Measurements from ENCODE around the gene HOXD4.

Gene HOXD4

DNA sequence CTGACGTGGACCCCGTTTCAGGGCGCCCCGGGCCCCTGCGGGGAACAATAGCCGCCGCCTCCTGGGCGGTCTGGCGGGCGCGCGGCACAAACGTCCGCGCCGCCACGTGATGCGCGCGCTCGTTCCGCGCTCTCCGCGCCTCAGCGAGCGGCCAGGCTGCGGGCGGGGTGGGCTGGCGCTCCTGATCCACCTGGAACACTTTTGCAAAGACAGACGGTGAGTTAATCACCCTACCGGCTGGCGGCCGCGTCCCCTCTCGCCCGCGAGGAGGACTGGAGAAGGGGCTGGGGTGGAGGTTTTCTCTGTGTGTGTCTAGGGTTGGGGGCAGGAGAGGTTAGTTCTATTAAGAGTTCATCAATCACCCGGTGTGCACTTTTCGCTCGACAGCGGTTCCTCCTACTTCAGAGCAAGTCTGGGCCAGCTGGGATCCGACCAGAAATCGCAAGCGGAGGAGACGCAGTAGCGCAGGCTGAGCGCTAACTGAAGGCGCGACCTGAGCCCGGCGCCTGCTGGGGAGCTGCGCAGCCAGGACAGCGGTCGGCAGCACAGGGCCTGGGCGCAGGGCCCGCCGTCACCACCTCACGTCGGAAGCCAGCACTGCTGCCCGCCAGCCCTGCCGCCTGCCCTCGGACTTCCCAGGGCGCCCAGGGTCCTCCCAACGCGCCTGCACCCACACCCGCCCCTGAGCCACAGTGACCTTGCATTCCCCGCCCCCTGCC lies 26.8 kb downstream of the HOXD4 start:
- H3K27ac ChIP-seq (ENCODE audit: low read length) = no peak overlapping the region
- H3K9me3 ChIP-seq (ENCODE audit: insufficient read depth, low read length) = no peaks in the 10 kb centered on the region
- no peaks in the 10 kb centered on the region for H3K36me3 ChIP-seq (replicated peaks; ENCODE audit: low read depth, low read length)
- H3K27me3 ChIP-seq (ENCODE audit: low read depth, low read length) = 0 out of 2 replicates have a peak, but pooled peaks cover 3% of the 10 kb centered on the region
- no peak overlapping the region for H3K9ac ChIP-seq (ENCODE audit: low read length)
- H3K4me1 ChIP-seq (ENCODE audit: low read length) = no peaks in the 10 kb centered on the region
- no peaks in the 10 kb centered on the region for H3K79me2 ChIP-seq (ENCODE audit: low read length)
- no peaks in the 10 kb centered on the region for H4K20me1 ChIP-seq (ENCODE audit: insufficient read depth, low read length)
- no peak overlapping the region for H3K4me2 ChIP-seq (ENCODE audit: low read length)
- no peak overlapping the region for H3K4me3 ChIP-seq (ENCODE audit: low read length)
- no peak overlapping the region for H2AFZ ChIP-seq (ENCODE audit: low read depth, low read length)
- TF ChIP-seq, protein P1, sequence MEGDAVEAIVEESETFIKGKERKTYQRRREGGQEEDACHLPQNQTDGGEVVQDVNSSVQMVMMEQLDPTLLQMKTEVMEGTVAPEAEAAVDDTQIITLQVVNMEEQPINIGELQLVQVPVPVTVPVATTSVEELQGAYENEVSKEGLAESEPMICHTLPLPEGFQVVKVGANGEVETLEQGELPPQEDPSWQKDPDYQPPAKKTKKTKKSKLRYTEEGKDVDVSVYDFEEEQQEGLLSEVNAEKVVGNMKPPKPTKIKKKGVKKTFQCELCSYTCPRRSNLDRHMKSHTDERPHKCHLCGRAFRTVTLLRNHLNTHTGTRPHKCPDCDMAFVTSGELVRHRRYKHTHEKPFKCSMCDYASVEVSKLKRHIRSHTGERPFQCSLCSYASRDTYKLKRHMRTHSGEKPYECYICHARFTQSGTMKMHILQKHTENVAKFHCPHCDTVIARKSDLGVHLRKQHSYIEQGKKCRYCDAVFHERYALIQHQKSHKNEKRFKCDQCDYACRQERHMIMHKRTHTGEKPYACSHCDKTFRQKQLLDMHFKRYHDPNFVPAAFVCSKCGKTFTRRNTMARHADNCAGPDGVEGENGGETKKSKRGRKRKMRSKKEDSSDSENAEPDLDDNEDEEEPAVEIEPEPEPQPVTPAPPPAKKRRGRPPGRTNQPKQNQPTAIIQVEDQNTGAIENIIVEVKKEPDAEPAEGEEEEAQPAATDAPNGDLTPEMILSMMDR (IDR thresholded peaks at IDR 0.05; ENCODE audit: low read depth, low read length) = no peak
- TF ChIP-seq EZH2phosphoT487 (IDR thresholded peaks at IDR 0.05; ENCODE audit: low read depth) = no peak

DNA sequence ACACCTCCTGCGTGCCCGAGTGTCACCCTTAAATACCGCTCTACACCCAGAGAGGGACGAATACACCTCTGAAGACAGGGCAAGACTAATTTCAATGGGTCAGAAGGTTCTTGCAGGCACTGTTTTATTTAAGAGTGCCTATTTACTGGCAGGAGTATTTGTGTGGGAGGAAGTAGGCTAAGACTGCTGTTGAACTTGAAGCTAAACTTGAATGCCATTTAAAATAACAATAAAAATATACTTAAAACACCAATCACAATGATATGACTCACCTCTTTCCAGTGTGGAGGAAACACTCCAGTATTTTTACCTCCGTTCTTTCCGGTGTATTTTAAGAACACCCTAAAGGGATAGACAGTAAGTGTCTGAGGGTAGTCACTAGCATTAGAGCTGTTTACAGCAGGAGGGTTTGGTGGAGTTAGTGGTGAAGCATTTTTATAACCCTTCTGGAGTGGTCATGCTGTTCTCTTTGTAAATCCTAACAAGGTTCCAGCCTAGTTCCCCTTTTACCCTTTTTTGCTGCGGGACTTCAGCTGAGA lies 27.5 kb downstream of the HOXD4 start:
- Histone ChIP-seq H4K20me1 (ENCODE audit: insufficient read depth, low read length) (no peaks in the 10 kb centered on the region), H2AFZ (ENCODE audit: low read depth, low read length) (no peak overlapping the region), H3K27me3 (ENCODE audit: low read depth, low read length) (0 out of 2 replicates have a peak, but pooled peaks cover 3% of the 10 kb centered on the region), H3K36me3 (replicated peaks; ENCODE audit: low read depth, low read length) (no peaks in the 10 kb centered on the region), H3K4me2 (ENCODE audit: low read length) (no peak overlapping the region), H3K79me2 (ENCODE audit: low read length) (no peaks in the 10 kb centered on the region), H3K4me1 (ENCODE audit: low read length) (no peaks in the 10 kb centered on the region), H3K27ac (ENCODE audit: low read length) (no peak overlapping the region), H3K9ac (ENCODE audit: low read length) (no peak overlapping the region), H3K4me3 (ENCODE audit: low read length) (no peak overlapping the region), H3K9me3 (ENCODE audit: insufficient read depth, low read length) (no peaks in the 10 kb centered on the region)
- TF ChIP-seq EZH2phosphoT487 (IDR thresholded peaks at IDR 0.05; ENCODE audit: low read depth) = no peak
- TF ChIP-seq, protein P1 (IDR thresholded peaks at IDR 0.05; ENCODE audit: low read depth, low read length) = no peak

DNA sequence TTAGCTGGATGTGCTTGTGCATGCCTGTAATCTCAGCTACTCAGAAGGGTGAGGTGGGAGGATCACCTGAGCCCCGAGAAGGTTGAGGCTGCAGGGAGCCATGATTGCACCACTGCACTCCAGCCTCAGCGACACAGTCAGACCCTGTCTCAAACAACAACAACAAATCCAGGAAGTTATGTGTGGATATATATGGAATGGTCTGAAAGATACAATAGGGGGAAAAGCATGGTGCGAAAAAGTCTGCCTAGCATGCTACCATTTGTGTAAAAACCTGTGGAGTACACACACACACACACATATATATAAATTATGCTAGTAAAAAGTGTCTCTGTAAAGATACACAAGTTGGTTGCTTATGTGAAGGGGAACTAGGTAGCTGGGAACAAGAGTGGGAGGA lies 30.2 kb downstream of the HOXD4 start:
- Histone ChIP-seq H3K4me1 (ENCODE audit: low read length) (no peaks in the 10 kb centered on the region), H3K4me2 (ENCODE audit: low read length) (no peak overlapping the region), H3K9me3 (ENCODE audit: insufficient read depth, low read length) (no peaks in the 10 kb centered on the region), H4K20me1 (ENCODE audit: insufficient read depth, low read length) (no peaks in the 10 kb centered on the region), H3K27ac (ENCODE audit: low read length) (no peak overlapping the region), H3K27me3 (ENCODE audit: low read depth, low read length) (0 out of 2 replicates have a peak, but pooled peaks cover 3% of the 10 kb centered on the region), H2AFZ (ENCODE audit: low read depth, low read length) (no peak overlapping the region), H3K9ac (ENCODE audit: low read length) (no peak overlapping the region), H3K36me3 (replicated peaks; ENCODE audit: low read depth, low read length) (no peaks in the 10 kb centered on the region), H3K4me3 (ENCODE audit: low read length) (no peak overlapping the region), H3K79me2 (ENCODE audit: low read length) (no peaks in the 10 kb centered on the region)
- TF ChIP-seq, protein P1 (IDR thresholded peaks at IDR 0.05; ENCODE audit: low read depth, low read length) = no peak
- no peak for TF ChIP-seq EZH2phosphoT487 (IDR thresholded peaks at IDR 0.05; ENCODE audit: low read depth)

DNA sequence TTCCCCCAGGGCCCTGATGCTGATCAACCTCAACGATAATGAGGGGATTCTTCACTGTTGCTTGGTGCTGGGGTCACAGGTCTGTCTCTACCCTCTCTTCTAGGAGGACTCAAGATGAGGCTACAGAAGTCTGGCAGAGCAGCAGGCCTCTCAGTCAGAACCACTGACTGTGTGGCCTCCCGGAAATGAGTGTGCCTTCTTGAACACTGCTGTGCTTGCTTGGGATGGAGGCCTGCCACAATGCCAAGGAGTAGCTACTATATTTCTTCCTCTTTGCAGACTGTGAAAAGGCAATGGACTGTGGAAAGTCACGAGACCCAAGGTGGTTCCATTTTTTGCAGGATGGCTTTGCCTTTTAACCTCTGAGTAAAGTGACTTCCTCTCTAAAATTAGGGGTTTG lies 31.3 kb downstream of the HOXD4 start:
- H2AFZ ChIP-seq (ENCODE audit: low read depth, low read length) = no peak overlapping the region; the same call in 1 of the 2 replicates
- H3K9me3 ChIP-seq (ENCODE audit: insufficient read depth, low read length) = no peaks in the 10 kb centered on the region
- H4K20me1 ChIP-seq (ENCODE audit: insufficient read depth, low read length) = no peaks in the 10 kb centered on the region
- H3K4me2 ChIP-seq (ENCODE audit: low read length) = no peak overlapping the region
- H3K9ac ChIP-seq (ENCODE audit: low read length) = no peak overlapping the region
- H3K27ac ChIP-seq (ENCODE audit: low read length) = no peak overlapping the region
- no peaks in the 10 kb centered on the region for H3K79me2 ChIP-seq (ENCODE audit: low read length)
- H3K4me1 ChIP-seq (ENCODE audit: low read length) = no peaks in the 10 kb centered on the region
- H3K36me3 ChIP-seq (replicated peaks; ENCODE audit: low read depth, low read length) = no peaks in the 10 kb centered on the region
- 0 out of 2 replicates have a peak, but pooled peaks cover 3% of the 10 kb centered on the region for H3K27me3 ChIP-seq (ENCODE audit: low read depth, low read length)
- TF ChIP-seq, protein P1 (IDR thresholded peaks at IDR 0.05; ENCODE audit: low read depth, low read length) = no peak
- TF ChIP-seq EZH2phosphoT487 (IDR thresholded peaks at IDR 0.05; ENCODE audit: low read depth) = no peak
- no peak overlapping the region for H3K4me3 ChIP-seq (ENCODE audit: low read length)

Measured in OCI-LY3 (cell line).